T-helper 22 cell (primary cell): ENCODE data around the gene SP5.
"Not testable (repeated sequence)": the region's sequence is repeated elsewhere in the genome, so short reads cannot be mapped to it uniquely, and the experiment has no call there.

ENCODE experiments used
- DNase-seq: peaks from one replicate; pipeline ENCODE4 v3.0.0-alpha.2; 2020; ENCODE audit warnings: low read depth

The SP5 gene

DNA sequence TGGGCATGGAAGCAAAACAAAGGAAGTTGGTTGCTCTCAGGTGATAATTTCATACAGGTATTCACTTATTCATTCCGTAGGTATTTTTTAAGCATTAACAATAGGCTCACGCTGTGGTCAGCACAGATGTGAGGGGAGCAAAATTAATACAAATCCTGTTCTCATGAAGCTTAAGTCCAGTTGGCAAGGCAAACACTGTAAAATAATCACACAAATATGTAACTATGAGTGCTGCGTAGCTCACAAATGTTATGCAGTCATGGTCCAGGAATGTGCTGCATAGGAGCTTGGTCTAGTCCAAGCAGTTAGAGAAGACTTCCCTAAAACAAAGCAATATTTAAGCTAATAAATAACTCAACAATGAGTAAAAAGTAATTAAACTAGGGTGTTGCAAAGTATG, 23.9 kb downstream of the SP5 start:
- no peak for DNase-seq

DNA sequence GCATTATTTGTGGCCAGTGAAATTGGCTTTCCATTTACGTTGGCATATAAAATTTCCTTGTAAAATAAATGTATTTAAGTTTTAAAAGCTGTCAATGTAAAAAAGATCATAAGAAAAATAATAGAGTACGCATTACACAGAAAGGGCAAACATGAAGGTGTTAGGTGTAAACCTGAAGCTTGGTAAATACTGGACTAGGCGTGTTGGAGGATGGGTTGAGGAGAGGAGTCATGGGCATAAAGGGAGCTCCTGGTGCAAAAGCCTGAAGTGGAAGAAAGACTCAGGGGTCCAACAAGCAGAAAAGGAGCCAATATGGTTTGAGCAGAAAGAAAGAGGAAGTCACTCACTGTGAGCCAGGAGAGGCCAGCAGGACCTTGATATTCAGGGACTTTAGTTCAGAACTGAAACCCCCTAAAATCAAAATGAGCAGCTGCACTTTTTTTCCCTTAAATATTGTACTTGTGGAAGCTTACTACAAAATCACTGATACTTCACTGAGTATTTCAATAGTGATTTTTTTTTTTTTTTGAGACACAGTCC, 24.4 kb downstream of the SP5 start:
- no peak for DNase-seq

DNA sequence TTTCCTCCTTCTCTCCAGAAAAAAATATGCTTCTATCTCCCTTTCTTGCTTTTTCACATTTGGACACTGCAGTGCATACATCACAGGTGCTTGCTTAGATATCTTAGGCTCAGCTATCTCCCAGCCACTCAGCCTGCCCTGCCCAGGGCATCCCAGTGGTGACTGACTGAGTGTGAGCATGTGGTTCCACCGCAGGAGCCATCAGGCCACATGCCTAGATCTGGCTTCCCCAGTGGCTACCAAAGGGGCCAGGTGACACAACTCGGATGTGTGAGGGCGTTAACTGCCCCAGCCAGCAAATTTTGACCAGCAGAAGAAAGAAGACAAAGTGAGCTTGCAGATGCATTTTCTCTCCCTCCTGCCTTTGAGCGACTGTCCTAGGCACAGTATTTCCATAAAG, 25.5 kb downstream of the SP5 start:
- DNase-seq: no peak

DNA sequence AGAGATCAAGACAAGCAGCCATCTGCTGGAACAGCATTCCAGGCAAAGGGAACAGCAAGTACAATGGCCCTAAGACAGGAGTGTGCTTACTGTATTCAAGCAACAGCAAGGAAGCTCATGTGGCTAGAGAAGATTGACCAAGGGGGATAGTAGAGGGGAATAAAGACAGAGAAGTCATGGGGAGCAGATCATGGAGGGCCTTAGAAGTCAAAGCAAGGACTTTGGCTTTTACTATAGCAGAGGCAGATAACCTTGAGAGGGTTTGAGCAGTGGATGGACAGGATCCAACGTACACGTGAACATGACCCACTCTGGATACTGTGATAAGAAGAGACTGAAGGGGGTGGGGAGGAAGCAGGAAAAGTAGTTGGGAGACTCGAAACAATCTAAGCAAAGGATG, 26.9 kb downstream of the SP5 start:
- no peak for DNase-seq

DNA sequence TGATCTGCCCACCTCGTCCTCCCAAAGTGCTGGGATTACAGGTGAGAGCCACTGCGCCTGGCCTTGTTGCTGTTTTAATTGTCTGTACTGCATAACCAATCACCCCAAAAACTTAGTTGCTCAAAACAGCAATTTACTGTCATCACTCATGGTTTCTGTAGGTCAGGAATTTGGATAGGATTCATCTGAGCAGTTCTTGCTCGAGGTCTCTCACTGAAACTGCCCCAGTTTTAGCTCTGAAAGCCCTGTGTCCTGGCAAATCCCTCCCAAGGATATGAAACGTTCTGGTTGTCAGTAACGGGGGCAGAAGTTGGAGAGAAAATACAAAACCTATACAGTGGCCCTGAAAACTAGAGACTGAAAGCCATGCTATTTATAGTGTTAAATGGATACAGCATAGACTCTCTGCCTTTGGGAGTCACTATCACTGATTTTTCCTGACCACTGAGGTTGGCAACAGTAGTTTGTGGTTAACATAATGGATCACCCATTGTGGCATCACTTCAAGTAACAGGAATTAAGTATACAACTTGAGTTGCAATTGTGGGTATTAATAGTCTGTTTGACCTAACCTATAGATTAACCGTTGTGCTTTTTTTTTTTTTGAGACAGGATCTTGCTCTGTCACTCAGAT, 27.9 kb downstream of the SP5 start:
- no peak for DNase-seq

DNA sequence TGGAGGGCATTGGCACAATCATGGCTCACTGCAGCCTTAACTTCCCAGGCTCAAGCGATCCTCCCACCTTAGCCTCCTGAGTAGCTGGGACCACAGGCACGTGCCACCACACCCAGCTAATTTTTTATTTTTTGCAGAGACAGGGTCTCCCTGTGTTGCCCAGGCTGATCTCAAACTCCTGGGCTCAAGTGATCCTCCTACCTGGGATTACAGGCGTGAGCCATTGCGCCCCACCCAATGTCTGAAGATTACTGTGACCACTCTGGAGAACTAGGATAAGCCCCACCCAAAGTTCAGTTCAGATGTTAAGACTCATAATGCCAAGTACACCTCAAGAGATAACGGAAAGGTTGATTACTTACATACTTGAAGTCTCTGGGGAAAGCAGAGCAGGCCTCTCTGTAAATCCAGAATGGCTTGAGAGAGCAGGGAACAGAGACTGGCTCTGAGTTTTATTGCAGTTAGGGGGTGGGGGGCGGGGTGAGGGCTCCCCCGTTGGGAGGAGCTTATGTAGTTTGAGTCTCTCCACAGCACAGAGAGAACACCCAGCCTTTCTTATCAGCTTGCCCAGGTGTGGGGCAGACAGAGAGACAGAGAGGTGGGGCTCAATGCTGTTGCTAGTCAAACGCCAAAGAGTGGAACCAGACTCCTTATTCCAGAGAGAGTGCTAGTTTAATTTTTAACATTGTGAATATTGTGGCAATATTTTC, 28.5 kb downstream of the SP5 start:
- no peak for DNase-seq

DNA sequence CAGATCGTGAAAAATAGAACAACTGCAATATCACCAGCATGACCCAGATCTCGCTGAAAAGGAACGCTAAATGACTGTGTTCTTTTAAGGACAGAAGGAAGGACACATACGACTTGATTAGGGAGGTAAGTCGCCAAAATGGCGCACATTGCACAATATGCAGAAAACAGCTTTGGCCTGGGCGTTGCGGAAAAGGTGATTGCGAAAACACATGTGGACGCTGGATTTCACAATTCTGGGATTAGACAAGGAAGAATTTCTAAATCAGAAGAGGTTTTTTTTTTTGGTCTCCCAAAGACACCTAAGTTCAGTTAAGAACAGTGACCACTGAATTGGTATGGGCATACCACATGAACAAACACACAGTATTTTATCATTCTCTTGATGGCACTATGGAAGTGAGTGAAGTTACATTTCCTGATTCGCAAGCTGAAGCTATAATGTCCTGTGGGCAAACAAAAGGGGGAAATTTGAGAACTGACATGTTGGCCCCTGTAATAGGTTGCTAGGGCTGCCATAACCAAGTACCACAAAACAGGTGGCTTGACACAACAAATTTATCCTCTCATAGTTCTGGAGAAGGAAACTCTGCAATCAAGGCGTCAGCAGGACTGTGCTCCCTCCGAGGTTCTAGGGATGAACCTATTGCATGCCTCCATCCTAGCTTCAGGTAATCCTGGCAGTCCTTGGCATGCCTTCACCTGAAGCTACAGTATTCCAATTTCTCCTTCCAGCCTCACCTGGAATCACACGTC, 29.3 kb downstream of the SP5 start:
- no peak for DNase-seq

DNA sequence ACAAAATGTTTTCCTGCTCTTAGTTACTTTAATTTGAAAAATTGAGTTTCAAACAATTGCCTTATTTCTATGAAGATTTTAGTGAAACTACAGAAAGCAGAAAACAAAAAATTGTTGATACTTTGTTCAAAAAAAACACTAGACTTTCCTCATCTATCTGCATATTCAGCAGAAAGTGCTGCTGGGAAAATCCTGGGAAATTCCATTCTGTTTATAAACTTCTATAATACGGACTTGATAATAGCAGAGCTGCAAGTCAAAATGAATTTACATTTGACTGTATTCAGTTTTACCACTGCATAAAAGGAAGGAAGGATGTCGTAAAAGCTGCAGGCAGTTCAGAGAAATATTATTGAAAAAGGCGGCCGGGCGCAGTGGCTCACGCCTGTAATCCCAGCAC, 30.2 kb downstream of the SP5 start:
- no peak for DNase-seq

DNA sequence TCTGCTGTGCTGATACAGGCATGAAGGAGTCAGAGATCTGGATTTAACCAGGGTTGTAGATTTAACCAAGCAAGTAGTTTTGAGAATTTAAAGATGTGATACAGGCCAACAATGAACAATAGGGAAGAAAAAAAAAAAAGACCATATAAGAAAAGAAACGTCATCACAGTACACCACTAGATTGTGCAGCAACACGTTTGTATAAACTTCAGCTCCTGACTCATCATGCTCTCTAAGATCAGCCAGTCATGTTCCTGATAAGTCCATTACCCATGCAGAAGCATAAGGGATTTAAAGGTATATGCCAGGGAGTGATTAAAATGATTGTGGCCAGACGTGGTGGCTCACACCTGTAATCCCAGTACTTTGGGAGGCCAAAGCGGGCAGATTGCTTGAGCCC, 32.8 kb downstream of the SP5 start:
- DNase-seq: no peak

DNA sequence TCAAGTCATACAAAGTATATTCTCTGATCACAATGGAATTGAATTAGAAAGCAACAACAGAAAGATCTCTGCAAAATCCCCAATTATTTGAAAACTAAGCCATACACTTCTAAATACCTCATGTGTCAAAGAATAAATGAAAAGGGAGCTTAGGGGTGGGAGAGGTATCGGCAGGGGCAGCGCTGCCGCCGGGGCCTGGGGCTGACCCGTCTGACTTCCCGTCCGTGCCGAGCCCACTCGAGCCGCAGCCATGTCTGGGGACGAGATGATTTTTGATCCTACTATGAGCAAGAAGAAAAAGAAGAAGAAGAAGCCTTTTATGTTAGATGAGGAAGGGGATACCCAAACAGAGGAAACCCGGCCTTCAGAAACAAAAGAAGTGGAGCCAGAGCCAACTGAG, 36.4 kb downstream of the SP5 start:
- not testable (repeated sequence) for DNase-seq

DNA sequence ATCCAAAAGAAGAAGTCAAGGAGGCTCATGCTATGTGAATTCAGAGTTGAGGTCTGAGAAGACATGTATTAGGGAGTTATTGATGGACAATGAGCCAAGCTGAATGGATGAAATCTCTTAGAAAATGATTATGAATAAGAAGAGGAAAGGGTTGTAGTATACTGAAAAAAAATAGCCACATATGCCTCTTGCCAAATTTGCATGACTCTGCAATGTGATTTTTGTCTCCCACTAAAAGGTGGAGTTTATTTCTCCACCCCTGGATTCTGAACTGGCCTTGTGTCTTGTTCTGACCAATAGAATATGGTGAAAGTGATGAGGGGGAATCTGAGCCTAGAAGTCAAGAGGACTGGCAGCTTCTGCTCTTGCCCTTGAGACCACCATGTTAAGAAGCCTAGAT, 46.4 kb downstream of the SP5 start:
- DNase-seq: no peak

DNA sequence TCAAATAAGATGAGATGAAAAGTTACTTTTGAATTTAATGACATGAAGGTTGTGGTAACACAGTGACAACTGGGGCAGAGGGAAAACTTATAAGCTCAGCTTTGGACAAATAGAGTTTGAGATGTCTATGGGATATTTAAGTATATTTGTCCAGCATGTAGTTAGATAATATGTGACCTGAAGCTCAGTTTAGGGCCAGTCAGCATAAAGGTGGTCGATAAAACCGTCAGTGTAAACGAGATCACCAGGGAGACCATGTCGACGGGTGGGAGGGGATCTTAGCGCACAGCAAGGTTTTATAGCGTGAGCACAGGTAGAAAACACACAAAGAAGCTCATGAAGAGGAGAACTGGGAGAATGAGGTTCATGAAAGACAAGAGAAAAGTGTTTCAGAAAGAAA, 47.6 kb downstream of the SP5 start:
- no peak for DNase-seq

DNA sequence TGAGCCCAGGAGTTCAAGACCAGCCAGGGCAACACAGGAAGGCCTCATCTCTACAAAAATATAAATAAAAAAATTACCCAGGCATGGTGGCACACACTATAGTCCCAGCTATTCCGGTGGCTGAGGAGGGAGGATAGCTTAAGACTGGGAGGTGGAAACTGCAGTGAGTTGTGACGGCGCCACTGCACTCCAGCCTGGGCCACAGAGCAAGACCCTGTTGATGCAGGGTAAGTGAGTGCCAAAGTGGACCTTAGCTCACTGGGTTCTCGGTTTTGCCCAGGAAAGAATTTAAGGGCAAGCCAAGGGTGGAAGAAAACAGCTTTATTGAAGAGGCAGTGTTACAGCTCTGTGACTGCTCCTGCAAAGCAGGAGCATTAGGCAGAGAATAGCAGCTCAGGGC, 48.1 kb downstream of the SP5 start:
- DNase-seq: no peak

DNA sequence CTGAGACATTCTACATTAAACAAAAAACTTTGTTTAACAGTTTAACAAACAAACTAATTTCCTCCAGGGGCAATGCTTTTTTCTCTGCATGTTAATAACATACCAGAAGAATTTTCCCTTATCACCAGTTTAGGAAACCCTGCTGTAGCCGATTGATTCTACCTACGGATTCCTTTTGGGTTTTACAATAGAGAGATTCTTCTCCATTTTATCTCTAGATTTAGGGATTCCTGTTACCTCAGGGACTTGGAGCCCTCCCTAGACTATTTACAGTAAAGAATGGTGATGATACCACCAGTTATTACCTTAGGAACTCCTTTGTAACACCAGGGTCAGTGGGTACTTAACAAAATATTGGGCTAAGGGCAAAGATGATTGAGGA, 49.7 kb downstream of the SP5 start:
- no peak for DNase-seq

DNA sequence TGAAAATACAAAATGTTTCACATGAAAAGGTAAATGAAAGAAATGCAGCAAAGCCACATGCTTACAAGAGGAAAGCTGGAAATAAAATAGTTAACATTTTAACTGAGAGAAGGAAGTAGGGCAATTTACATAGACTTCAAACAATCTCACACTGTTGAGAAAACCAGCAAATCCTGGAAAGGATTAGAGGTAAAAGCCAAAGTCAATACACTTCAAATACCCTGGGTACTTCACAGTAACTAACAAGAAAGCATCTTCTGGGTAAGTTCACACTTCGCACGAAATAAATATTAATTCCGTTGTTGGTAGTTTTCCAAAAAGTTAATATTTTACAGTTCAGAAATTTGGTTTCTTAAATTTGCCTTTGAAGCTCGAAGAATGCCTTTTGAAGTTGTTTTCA, 51.6 kb downstream of the SP5 start:
- DNase-seq: no peak
